ENCODE measurements around the gene ADAD2. TPM values are rescaled to one million over a fixed set of nuclear protein-coding genes. Genes with fewer than 3 reads are reported as not detected.

ADAD2 gene
- polyA plus RNA-seq, 3 donors = 0.30 to 0.73 TPM; not detected in 1

DNA sequence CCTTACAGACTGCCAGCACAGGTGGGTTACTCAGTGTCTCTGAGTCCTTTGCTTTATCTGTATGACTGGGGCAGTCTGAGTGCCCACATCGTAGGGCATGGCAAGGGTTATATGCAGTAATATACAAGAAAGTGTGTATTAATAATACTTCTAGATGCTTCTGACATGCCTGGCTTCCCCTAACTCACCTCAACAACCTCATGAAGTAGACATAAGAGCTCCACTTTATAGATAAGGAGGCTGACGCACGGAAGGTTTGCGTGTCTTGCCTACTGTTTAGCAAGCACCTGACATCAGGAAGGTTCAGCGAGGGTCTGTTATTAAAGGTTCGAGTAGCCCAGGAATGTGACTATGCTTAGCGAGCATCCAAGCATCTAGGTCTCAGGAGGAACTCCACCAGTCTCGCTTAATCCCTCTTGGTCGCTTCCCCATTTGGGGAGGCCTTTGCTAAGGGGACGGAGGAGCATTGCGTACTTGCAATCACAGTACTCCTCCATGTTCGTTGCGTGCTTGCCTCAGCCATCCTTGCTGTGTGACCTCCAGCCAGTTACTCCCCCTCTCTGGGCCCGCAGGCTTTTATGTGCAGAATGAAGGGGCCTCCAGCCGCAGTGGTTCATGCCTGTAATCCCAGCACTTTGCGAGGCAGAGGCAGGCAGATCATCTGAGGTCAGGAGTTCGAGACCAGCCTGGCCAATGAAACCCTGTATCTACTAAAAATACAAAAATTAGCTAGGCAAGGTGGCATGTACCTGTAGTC lies 47.2 kb downstream of the ADAD2 start:
- no peak for DNase-seq (ENCODE audit: extremely low read depth in 1 of 11, low read depth in 9 of 11, low spot score in 4 of 11)

DNA sequence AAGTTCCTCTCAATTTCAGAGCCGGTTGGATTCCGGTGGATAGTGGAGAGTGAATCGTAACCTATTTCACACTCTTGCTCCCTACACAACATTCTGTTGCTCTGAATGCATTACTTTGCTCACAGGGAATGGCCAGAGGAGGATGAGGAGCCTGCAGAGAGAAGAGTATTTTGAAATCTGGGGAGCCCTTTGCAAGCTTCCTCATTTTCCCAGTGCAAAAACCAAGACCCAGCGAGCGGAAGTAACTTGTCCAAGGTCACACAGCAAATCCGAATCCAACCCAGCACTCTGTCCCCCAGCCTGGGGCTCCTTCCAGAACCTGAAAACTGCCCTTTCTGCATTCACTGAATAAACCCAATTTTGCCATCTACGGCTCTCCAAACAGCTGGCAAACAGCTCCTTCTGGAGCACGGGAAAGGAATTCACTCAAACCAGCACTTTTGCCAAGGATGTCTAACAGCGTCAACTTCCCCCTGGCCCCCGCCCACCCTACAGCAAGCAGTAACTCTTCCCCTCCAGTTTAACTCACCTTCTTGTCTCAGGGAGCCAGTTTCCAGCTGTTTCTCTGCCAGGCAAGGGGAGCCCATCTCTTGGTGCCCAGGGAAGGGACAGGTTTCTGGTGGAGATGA lies 48.3 kb downstream of the ADAD2 start:
- no peak for DNase-seq (ENCODE audit: extremely low read depth in 1 of 11, low read depth in 9 of 11, low spot score in 4 of 11)

DNA sequence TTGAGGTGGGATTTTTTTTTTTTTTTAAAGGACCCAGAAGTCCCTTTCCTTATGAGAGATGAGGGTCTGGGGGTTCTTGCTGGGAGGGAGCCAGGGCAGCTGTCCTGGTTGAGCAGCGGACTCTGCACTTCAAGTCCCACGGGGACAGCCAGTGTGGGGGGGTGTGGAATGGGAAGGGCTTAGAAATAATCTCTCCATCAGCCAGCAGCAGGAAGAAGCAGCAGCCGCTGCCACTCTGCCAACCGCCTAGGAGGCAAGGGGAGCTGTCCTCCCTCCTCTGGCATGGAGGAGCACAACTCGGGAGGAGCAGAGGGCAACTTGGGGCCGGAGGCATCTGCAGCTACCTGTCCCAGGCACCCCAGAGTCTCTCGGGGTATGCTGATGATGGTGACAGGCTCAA lies 49.0 kb downstream of the ADAD2 start, which contains the start of gene KCNG4:
Gene KCNG4 (minus strand): TSS at position 104 of the 400 bp plus-strand sequence. CDS start 2,527 bp downstream, outside the sequence.
- no peak for DNase-seq (ENCODE audit: extremely low read depth in 1 of 11, low read depth in 9 of 11, low spot score in 4 of 11)

DNA sequence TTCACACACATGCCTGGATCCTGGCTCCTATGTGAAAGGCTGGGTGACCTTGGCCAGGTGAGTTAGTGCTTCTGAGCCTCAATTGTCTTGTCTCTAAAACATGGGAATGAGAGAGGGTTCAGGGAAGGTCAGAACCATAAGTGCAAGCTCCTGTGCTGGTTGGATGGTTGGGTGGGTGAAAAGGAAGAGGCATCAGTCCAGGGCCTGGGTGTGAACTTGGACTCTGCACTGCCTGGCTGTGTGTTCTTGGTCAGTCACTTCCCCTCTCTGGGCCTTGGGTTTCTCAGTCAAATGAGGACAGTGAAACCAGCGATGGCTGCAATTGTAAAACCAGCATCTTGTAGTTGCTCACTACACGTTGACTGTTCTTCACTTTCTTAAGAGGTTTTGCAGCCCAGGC lies 49.5 kb downstream of the ADAD2 start:
- no peak for DNase-seq (ENCODE audit: extremely low read depth in 1 of 11, low read depth in 9 of 11, low spot score in 4 of 11)

DNA sequence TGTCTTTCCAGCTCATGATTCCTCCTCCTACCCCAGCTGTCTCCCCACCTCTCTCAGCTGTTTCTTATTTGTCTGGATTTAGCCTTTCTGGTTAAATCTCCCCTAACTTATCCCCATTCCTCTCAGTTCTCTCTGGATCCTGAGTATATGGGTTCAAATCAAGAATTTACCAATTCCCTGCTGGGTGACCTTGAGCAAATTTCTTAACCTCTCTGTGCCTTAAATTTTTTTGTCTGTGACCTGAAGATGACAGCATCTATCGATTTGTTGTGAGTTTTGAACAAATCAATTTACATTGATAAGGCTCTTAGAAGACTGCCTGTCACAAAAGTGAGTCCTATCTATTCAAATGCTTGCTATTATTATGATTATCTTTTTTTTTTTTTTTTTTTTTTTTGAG lies 50.8 kb downstream of the ADAD2 start:
- no peak for DNase-seq (ENCODE audit: extremely low read depth in 1 of 11, low read depth in 9 of 11, low spot score in 4 of 11)

DNA sequence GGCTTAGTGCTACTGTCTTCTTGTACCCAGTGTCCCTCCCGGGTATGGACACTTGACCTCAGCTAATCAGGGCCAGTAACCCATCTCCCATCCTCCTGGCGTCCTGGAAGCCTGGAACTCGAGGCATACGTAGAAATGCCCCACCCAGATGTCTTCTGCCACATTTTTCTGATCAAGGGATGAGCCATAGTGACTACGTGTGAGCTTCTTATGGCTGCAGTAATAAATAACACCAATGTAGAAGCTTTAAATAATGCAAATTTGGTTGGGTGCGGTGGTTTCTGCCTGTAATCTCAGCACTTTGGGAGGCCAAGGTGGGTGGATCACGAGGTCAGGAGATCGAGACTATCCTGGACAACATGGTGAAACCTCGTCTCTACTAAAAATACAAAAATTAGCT lies 51.9 kb downstream of the ADAD2 start:
- no peak for DNase-seq (ENCODE audit: extremely low read depth in 1 of 11, low read depth in 9 of 11, low spot score in 4 of 11)

DNA sequence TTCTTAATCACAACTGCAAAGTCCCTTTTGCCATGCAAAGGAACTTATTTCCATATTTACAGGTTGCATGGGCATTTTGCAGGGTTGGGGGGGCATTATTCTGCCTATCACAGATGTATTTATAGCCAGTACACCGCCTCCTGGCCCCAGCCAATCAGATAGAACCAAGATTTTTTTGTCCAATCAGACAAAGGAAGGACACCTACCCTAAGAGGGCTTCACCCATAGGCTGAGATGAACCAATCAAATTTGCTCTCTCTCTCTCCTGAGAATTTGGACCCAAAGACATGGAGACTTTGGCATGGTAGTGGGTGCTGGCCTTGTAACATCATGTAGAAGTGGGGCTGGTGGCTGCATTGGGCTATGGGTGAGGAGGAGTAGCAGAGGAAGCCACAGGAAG lies 52.8 kb downstream of the ADAD2 start:
- DNase-seq (ENCODE audit: extremely low read depth in 1 of 11, low read depth in 9 of 11, low spot score in 4 of 11) = no peak

DNA sequence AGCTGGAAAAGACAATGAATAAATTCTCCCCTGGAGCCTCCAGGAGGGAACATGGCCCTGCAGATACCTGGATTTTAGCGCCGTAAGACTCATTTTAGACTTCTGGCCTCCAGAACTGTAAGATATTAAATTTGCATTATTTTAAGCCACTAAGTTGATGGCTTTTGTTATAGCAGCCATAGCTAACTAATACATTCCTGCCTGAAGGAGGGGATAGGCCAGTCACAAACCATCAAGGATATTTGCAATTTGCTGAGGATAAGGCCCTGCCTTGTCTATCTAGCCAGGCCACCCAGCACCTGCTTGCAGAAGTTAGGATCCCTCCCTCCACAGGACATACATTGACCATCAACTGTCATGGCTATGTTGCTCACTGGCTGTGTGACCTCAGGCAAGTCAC lies 53.8 kb downstream of the ADAD2 start:
- no peak for DNase-seq (ENCODE audit: extremely low read depth in 1 of 11, low read depth in 9 of 11, low spot score in 4 of 11)

DNA sequence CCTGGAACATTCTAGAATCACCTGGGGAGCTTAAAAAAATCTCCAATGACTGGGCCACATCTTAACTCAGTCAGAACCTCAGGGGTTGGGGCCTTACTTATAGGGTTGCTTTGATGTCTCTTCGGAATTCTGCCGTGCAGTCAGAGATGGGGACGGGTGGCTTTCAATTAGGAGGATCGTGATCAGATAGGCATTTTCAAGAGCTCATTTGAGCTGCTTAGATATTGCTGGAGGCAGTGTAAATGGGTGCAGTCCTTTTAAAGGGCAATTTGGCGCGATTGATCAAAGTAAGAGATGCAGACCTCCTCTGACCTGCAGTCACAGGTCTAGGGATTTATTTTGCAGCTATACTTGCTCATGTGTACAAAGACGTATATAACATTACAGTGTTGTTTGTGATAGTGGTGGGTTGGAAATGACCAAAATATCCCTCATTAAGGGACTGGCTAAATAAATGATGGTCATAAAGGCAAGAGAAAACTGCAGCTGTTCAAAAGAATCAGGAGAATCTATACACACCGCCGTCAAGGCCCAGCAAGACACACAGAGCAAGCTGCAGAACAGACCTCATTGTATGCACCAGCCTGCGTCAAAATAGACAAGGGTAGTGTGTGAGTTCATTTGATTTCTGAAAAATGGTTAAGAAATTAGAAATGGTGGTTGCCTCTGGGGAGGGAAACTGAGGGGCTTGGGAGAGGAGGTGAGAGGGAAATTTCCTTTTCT lies 55.2 kb downstream of the ADAD2 start:
- DNase-seq (ENCODE audit: extremely low read depth in 1 of 11, low read depth in 9 of 11, low spot score in 4 of 11) = no peak

DNA sequence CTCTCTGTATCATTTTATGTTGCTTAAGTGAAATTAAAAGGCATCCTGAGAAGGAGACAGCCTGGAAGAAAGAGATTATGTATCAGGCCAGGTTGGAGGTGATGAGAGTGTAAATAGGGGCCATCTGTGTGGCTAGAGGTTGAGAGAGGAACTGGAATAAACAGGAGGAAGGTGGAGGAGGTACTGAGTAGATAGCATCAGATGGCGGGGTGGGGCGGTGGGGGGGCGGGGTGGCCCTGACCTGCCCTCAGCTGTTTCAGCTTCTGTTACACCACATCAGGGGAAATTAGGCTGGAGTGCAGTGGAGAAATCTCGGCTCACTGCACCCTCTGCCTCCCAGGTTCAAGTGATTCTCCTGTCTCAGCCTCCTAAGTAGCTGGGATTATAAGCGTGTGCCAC lies 55.7 kb downstream of the ADAD2 start:
- DNase-seq (ENCODE audit: extremely low read depth in 1 of 11, low read depth in 9 of 11, low spot score in 4 of 11) = no peak

Other genes with a start within 250 kb of the ADAD2 start
- under 1 TPM; 0.59 to 0.87 (median 0.66) TPM for gene OSGIN1, start 237.9 kb upstream of the ADAD2 start, polyA plus RNA-seq (ENCODE audit: insufficient read length in 3 of 3)
- 1 to 10 TPM; 2.3 to 3.5 (median 3.2) TPM for gene NECAB2, start 222.9 kb upstream of the ADAD2 start, polyA plus RNA-seq (ENCODE audit: insufficient read length in 3 of 3)
- gene SLC38A8, start 148.4 kb upstream of the ADAD2 start, polyA plus RNA-seq (ENCODE audit: insufficient read length in 3 of 3) = not detected
- gene MBTPS1, start 74.2 kb upstream of the ADAD2 start, polyA plus RNA-seq (ENCODE audit: insufficient read length in 3 of 3) = 100 to 1,000 TPM; 100 to 116 (median 111) TPM
- gene HSDL1, start 46.0 kb upstream of the ADAD2 start, polyA plus RNA-seq (ENCODE audit: insufficient read length in 3 of 3) = 10 to 100 TPM; 40.0 to 53.0 (median 45.4) TPM
- gene DNAAF1, start 45.8 kb upstream of the ADAD2 start, polyA plus RNA-seq (ENCODE audit: insufficient read length in 3 of 3) = 1 to 10 TPM; 3.6 to 9.4 (median 4.2) TPM
- 10 to 100 TPM; 34.3 to 58.7 (median 40.3) TPM for gene TAF1C, start 4.1 kb upstream of the ADAD2 start, polyA plus RNA-seq (ENCODE audit: insufficient read length in 3 of 3)
- gene KCNG4, start 48.9 kb downstream of the ADAD2 start, polyA plus RNA-seq (ENCODE audit: insufficient read length in 3 of 3) = under 1 TPM in 2 of 3 donors, not detected in 1; 0.04 to 0.05 TPM
- 1 to 10 TPM; 1.9 to 3.8 (median 3.5) TPM for gene WFDC1, start 103.7 kb downstream of the ADAD2 start, polyA plus RNA-seq (ENCODE audit: insufficient read length in 3 of 3)
- gene ATP2C2, start 177.4 kb downstream of the ADAD2 start, polyA plus RNA-seq (ENCODE audit: insufficient read length in 3 of 3) = 1 to 10 TPM in 1 of 3 donors, under 1 TPM in 2; 0.52 to 1.8 (median 0.98) TPM